ENCODE measurements around the gene COG1. TPM values are rescaled to one million over a fixed set of nuclear protein-coding genes. Genes with fewer than 3 reads are reported as not detected.
"Not testable (repeated sequence)": the region's sequence is repeated elsewhere in the genome, so short reads cannot be mapped to it uniquely, and the experiment has no call there.

COG1 gene, protein sequence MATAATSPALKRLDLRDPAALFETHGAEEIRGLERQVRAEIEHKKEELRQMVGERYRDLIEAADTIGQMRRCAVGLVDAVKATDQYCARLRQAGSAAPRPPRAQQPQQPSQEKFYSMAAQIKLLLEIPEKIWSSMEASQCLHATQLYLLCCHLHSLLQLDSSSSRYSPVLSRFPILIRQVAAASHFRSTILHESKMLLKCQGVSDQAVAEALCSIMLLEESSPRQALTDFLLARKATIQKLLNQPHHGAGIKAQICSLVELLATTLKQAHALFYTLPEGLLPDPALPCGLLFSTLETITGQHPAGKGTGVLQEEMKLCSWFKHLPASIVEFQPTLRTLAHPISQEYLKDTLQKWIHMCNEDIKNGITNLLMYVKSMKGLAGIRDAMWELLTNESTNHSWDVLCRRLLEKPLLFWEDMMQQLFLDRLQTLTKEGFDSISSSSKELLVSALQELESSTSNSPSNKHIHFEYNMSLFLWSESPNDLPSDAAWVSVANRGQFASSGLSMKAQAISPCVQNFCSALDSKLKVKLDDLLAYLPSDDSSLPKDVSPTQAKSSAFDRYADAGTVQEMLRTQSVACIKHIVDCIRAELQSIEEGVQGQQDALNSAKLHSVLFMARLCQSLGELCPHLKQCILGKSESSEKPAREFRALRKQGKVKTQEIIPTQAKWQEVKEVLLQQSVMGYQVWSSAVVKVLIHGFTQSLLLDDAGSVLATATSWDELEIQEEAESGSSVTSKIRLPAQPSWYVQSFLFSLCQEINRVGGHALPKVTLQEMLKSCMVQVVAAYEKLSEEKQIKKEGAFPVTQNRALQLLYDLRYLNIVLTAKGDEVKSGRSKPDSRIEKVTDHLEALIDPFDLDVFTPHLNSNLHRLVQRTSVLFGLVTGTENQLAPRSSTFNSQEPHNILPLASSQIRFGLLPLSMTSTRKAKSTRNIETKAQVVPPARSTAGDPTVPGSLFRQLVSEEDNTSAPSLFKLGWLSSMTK
- total RNA-seq, result 17.1 and 19.2 TPM in 2 replicates

DNA sequence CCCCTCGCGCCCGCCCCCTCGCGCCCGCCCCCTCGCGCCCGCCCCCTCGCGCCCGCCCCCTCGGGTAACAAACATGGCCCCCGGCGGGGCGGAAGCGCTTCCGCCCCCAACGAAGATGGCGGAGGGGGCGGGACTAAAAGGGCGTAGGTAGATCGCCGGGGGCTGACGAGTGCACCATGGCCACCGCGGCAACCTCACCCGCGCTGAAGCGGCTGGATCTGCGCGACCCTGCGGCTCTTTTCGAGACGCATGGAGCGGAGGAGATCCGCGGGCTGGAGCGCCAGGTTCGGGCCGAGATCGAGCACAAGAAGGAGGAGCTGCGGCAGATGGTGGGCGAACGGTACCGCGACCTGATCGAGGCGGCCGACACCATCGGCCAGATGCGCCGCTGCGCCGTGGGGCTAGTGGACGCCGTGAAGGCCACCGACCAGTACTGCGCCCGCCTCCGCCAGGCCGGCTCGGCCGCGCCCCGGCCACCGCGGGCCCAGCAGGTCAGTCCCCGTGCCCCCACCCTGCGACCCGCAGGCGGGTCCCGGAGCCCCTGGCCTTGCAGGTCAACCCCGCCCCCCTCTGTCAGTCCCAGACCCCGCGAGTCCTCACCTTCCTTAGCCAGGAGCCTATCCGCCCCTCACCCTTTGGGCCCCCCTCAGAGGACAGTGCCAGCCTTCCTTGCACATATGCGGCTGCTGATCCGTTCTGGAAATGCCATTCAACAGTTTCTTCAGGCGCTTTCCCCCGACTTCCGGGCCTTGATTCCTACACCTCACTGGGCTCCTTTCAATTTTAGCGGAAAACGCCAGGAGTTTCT lies at the start of gene COG1:
TSS of gene COG1 (plus strand) at position 162 of the 808 bp plus-strand sequence. CDS start at position 177, 15 bp downstream.
- peak; percentile 60 for DNase-seq (ENCODE audit: low read depth, low spot score)

DNA sequence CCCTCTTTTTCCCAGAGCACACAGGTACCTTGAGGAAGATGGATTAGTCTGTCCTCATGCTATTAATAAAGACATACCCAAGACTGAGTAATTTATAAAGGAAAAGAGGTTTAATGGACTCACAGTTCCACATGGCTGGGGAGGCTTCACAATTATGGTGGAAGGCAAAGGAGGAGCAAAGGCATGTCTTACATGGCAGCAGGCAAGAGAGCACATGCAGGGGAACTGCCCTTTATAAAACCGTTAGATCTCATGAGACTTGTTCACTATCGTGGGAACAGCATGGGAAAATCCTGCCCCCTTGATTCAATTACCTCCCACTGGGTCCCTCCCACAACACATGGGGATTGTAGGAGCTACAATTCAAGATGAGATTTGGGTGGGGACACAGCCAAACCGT lies 48.6 kb upstream of the COG1 start:
- DNase-seq (ENCODE audit: low read depth, low spot score), result not testable (repeated sequence)

DNA sequence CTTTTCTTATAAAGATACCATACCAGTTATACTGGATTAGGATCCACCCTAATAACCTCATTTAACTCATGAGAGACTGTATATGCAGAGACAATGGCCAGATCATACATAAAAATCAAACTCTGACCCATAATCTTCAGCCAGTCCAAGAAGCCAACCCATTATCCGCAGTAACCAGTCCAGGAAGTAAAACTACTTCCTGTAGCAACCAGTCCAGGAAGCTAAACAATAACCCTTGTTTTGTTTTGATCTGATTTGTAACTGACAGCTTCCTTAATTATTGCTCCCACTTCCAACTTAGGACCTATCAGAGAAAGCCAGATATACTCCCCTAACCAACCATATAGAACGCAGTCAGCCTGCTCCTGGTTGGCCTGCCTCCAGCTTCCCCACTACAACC lies 47.2 kb upstream of the COG1 start:
- DNase-seq (ENCODE audit: low read depth, low spot score), result no peak

DNA sequence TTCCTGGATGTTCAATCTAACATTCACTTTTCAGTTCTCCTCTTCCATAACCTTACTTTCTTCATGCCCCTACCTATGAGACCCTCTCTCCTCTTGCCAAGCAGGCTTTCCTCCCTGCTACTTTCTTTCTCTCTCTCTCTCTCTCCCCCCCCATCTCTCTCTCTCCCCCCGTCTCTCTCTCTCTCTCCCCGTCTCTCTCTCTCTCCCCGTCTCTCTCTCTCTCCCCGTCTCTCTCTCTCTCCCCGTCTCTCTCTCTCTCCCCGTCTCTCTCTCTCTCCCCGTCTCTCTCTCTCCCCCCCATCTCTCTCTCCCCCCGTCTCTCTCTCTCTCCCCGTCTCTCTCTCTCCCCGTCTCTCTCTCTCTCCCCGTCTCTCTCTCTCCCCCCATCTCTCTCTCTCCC lies 45.1 kb upstream of the COG1 start:
- DNase-seq (ENCODE audit: low read depth, low spot score), result not testable (repeated sequence)

DNA sequence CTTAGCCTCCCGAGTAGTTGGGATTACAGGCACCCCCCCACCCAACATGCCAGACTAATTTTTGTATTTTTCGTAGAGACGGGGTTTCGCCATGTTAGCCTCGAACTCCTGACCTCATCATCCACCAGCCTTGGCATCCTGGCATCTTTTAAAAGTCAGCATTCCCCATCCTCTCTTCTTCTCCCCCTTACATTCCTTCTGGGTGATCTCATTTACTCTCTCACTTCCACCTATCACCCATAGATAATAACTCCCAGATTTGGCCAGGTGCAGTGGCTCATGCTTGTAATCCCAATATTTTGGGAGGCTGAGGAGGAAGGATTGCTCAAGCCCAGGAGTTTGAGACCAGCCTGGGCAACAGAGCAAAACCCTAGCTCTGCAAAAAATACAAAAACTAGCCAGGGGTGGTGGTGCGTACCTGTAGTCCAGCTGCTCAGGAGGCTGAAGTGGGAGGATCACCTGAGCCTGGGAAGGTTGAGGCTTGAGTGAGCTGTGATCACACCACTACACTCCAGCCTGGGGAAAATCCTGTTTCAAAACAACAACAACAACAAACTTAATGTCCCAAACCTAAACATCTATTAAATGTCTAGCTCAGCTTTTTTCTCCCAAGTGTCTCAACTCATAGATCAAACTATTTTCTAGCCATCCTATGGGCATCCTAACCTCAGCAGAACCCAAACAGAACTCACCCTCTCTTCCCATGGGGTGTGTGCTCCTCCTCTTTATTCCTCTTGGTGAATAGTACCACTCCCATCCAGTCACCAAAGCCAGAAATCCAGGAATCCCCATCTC lies 44.1 kb upstream of the COG1 start:
- DNase-seq (ENCODE audit: low read depth, low spot score), result no peak

DNA sequence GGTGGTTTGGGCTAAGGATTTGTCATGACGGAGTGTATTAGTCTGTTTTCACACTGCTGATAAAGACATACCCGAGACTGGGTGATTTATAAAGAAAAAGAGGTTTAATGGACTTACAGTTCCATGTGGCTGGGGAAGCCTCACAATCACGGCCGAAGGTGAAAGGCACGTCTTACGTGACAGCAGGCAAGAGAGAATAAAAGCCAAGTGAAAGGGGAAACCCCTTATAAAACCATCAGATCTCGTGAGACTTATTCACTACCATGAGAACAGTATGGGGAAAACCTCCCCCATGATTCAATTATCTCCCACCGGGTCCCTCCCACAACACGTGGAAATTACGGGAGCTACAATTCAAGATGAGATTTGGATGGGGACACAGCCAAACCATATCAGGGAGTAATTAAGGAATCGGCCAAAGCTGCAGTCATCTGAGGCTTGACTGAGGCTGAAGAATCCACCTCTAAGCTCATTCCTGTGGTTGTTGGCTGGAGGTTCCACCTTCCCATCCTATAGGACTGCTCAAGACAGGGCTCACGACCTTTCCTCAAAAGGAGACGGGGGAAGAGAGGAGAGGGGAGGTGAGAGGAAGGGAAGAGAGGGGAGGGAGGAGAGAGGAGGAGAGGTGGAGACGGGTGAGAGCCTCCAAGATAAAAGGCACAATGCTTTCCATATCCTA lies 42.1 kb upstream of the COG1 start:
- DNase-seq (ENCODE audit: low read depth, low spot score), result not testable (repeated sequence)

DNA sequence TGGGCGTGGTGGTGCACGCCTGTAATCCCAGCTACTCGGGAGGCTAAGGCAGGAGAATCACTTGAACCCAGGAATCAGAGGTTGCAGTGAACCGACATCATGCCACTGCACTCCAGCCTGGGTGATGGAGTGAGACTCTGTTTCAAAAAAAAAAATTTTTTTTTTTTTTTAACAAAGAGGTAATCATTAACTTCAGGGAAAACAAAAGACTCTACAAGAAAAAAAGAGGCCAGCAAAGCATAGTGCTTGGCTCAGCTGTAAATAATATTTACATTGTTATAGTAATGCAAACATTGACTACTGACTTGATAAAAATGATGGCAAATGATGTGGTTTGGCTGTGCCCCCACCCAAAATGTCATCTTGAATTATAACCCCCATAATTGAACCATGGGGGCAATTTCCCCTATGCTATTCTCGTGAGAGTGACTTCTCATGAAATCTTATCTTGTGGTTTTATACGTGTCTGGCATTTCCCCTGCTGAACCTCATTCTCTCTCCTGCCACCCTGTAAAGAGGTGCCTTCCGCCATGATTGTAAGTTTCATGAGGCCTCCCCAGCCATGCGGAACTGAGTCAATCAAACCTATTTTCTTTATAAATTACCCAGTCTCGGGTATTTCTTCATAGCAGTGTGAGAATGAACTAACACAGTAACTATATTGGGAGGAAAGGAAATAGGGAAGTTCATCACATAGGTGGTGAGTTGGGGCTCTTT lies 40.8 kb upstream of the COG1 start:
- no peak for DNase-seq (ENCODE audit: low read depth, low spot score)

DNA sequence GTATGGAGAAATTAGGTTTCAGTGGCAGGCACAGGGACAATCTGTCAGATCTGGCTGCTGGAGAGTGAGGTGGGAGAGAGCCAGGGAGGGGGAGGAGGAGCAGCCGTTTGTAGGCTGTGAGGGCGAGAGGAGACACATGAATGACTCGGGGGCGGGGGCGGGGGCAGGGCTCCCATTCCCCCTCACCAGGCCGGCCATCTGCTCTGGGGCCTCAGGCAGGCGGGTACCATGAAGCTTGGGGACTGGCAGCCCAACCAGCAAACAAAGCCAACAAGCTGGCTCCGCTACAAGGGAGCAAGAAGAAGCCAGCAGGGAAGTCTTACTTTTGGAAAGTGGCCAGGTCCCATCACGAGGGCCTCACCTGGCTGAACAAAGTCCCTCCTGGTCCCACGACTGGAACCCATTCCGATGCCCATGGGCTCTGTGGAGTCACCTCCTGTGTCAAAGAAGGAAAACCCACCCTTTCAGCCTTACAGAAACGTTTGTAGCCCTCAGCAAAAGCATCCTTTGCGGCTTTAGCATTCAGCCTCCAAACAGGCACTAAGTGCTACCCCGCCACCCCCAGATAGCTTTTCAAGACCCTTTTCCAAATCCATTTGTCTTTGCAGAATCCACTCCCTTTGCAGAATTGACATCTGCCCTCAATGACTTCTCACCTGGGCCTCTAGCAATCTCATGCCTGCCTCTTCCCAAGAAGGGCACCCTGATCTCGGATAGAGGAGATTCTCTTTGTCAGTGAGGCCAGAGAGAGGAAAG lies 37.3 kb upstream of the COG1 start:
- DNase-seq (ENCODE audit: low read depth, low spot score), result no peak

DNA sequence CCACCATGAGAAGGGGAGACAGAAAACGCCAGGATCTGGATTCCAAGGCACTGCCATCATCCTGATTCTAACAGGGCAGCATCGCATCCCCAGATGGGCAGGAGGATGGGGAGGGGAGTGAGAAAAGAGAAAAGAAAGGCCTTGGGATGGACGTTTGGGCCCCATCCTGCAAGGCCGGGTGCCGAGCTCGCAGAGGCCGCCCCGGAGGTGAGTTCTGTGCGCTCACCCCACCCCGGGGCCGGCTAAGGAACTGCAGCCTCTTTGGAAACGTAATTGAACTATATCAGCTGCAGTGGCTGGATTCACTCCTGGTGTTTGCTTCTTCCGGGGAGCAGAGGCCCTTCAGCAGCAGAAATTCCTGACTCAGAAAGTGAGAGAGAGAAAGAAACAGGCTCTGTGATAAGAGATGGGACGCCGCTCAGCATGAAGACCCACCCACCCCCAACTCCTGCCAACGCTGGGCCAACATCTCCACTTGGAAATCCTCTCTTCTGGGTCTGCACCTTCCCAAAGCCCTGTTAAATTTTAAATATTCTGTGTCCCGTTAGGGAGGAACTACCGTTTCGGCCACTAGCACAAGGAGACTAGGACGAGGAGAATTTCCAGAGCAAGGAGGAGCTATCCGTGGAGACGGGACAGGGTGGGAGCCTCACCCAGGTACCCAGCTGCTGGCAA lies 36.6 kb upstream of the COG1 start:
- DNase-seq (ENCODE audit: low read depth, low spot score), result no peak

DNA sequence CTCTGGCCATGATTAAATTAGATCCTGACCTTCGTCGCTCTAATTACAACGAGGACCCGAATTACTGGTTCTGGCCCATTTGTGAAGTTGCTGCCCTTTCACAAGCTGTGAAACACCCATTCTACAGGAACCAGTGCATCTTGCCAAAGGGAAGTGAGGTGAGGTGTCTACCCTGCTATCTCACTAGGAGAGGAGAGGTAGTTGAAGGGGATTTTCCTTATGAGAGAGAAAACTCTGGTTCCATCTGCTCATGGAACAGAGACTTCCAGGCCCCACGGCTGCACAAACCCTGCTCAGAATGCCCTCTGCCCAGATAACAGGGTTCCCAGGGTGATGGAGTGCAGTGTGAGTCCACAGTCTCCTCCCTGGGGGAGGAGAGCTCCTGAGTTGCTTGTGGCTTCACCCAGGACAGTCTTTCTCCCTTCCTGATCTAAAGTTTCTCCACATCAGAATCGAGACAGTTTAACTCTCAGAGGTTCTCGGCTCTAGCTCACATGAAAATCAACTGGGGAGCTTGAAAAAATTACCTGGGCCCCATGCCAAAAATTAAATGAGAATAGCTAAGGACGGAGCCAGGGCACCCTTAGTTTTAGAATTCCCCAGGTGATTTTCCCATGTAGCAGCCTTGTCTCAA lies 35.9 kb upstream of the COG1 start:
- no peak for DNase-seq (ENCODE audit: low read depth, low spot score)

DNA sequence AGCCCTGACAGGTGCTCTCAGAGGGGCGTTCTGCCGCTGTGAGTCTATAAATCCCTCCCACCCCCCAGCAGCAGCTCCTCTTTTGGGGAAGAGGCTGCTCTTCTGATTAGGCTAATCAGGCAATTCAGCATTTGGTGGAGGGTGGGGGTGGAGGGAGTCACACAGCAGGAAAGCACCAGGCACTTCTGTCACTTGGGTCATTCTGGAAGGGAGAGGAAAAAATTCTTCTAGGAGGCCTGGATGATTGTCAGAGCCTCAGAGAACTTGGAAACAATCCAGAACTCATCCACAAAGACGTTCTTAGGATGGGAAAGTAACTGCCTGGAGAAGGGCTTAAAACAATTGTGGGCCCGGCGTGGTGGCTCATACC lies 35.3 kb upstream of the COG1 start:
- DNase-seq (ENCODE audit: low read depth, low spot score), result no peak

DNA sequence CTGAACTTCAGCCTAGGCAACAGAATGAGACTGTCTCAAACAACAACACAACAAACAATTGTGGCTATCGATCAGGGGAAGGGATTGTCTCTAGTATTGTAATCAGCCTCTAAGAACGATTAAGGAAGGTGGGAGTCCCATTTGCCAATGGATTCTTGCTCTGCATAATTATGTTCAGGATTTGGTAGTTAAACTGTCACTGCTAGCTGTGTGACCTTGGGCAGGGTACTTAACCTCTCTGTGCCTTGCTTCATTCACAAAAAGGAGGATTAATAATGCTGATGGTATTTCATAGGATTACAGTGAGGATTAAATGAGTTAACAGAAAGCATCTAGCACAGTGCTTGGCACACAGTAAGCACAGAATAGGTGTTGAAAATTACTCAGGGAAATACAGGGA lies 34.7 kb upstream of the COG1 start:
- DNase-seq (ENCODE audit: low read depth, low spot score), result no peak

DNA sequence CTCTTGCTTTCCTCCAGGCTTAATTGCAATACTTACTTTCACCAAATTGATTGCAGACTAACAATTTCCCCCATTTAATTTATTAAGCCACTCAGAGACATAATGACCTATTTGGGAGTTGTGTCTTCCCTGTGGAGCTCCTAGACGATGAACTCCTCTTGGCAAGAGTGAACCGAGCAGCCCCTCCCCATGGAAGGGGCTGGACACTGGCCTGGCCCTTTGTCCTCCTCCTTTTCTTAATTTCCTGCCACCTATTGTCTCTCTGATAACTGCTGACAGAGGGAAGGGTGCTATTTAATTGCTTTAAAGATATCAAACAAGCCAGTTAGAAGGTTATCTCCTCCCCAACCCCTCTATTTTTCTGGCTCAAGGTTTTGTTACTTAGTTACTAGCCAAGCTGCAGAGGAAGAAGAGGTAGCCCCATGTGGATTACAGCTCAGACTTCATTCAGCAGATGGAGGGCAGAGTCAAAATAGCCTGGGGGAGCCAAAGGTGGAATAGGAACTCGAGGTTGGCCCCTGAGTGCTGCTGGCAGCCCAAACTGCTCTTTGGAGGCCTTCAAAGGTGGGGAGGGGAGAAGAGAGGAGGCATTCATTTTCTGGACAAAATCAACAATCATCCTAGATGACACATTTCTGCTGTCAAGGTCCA lies 31.8 kb upstream of the COG1 start:
- no peak for DNase-seq (ENCODE audit: low read depth, low spot score)

DNA sequence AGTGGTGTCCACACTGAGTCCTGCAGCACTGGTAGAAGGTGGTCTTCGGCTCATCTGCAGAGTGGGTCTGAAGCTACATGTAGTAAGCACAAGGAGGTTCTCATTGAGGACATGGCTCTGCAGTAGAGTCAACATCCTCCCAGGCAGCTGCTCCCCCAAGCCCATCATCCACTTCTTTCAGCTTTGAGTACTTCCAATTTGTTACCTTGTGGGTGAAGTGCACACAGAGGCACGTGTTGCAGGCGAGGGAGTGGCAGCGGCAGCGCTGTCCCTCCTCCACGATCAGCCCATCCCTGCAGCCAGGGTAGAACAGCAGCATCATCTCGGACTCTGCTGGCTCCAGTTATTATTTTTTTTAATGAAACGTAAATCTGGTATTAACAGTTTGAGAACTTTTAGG lies 29.8 kb upstream of the COG1 start:
- DNase-seq (ENCODE audit: low read depth, low spot score), result no peak

DNA sequence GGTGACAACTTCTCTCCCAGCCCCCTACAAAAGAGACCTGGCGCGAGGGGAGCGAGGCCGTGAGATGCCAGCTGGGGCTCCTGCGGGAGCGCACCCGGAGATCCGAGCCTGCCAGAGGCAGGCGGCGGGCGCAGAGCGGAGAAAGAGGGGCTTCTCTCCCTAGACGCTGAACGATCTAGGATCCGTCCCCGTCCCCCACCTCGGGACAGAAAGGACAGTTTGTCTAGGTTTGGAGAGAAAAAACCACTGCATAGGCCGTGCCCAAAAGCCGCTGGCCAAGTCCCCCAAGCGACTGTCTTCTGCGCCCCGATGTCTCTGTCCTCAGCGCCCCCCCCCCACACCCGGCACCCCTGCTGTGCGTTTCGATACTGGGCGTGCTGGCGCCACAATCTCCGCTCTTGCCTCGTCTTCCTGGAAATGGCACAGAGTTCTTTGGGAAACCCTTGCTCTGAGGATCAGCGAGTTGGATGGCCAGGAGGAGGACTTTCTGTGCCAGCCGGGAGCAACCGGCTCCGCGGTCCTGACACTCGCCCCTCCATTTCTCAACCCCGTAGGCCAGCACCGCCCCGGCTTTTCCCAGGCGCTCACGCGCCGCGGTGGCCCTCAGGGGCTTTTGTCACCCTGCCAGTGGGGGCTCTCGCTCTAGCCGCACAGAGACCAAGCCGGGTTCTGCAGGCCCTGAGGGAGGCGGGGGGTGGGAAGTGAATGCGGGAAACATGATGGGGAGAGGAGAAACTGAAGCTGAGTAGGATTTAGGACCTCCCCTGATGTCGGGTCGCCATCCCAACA lies 27.0 kb upstream of the COG1 start:
- DNase-seq (ENCODE audit: low read depth, low spot score), result no peak

Measured in pulmonary artery endothelial cell (primary cell).